ENCODE measurements around the gene KIAA0586.
"Not testable (repeated sequence)": the region's sequence is repeated elsewhere in the genome, so short reads cannot be mapped to it uniquely, and the experiment has no call there.

The KIAA0586 gene

DNA sequence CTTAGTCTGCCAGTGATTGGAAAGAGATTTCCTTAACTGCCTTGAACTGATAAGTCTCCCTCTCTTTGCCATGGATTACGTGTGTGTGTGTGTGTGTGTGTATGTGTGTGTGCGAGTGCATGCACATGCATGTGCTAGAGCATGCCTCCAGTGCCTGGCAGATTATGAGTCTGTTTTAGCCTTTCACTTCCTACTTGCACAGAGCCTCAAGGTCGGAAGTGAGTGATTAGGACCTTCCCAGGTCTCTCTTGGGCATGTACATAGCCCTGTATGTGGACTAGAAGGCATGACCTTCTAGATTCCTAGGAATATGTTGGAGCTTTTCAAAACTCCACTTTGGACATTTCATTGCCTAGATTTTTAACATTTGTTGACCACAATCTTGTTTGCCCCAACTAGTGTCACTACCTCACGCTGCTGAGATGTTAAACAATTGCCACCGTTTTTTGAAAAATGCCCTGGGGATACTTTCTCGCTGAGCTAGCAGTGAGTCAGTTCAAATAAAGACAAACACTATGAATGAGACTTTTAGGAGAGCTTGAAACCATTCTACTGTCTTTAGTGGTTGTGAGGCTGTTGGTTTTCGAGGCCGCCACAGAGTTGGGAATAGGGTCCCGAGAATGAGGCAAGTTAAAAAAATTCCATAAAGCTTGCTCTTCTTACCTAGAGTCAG is 28.2 kb downstream of the KIAA0586 start:
- DNase-seq, result no peak
- intact Hi-C loops (cut with DNase I), result no loop called here

DNA sequence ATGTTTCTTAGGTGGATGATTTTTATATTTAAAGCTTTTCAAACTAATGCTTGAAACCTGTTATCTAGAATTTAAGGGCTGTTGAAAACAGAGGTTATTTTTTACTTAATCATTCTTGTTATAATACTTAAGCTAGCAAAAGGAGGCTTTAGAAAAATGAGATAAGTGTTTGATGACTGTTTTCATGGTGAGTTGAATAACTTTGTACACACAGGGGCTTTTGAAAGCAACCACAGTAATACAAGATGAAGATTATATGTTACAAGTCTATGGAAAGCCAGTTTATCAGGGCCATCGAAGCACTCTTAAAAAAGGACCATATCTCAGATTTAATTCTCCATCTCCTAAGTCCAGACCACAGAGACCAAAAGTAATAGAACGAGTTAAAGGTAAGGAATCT is 33.3 kb downstream of the KIAA0586 start:
- intact Hi-C loops (cut with DNase I), result no loop called here

DNA sequence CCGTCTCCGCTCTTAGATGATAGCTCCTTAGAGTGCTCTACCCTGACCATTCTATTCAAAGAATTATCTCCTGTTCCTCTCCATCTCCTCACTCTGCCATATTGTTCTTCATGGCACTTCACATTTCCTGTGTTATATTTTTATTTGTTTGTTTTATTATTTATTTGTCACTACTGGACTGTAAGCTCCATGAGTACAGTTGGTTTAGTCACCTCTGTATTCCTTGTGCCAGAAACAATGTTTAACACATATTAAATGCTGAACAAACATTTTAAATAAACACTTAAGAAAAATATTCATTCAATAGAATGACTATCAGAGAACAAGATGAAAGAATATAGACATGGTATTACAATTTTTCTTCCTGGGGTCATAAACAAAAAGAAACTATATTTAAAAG is 35.6 kb downstream of the KIAA0586 start:
- DNase-seq, result no peak
- intact Hi-C loops (cut with DNase I), result no loop called here

More for the DNA sequence above, 33.3 kb downstream of the KIAA0586 start:
- no peak for DNase-seq

DNA sequence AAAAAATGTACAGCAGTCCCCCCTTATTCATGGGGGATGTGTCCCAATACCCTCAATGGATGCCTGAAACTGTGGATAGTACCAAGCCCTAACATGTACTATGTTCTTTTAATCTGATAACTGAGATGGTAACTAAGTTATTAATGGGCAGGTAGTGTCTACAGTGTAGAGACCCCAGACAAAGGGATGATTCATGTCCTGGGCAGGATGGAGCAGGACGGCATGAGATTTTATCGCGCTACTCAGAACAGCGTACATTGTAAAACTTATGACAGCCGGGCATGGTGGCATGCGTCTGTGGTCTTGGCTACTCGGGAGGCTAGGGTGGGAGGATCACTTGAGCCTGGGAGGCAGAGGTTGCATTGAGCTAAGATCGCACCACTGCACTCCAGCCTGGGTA is 37.1 kb downstream of the KIAA0586 start:
- DNase-seq, result no peak
- intact Hi-C loops (cut with DNase I), result no loop called here

DNA sequence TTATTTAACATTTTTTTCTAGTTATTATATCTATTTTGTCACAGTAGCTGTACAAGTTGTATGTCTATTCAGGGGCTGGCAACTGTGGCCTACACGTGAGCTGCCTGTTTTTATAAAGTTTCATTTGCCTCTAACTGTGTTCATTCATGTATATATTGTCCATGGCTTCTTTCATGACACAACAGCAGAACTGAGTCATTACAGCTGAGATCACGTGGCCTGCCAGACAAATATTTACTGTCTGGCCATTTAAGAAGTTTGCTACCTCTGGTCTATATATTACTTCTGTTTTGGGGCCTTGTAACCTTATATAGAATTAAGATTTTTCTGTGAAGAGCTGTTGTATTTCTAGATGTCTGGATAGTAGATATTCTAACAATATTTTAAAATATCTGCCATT is 37.9 kb downstream of the KIAA0586 start:
- no peak for DNase-seq
- intact Hi-C loops (cut with DNase I), result no loop called here

DNA sequence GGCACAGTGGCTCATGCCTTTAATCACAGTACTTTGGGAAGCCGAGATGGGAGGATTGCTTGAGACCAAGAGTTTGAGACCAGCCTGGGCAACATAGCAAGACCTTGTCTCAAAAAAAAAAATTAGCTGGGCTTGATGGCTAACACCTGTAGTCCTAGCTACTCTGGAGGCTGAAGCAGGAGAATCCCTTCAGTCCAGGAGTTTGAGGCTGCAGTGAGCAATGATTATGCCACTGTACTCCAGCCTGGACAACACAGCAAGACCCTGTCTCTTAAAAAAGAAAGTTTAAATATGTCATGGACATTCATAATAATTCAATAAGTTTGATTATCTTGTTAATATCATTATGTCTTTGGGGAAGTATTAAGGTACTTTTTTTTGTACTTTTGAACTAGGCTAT is 38.9 kb downstream of the KIAA0586 start:
- intact Hi-C loops (cut with DNase I), result no loop called here
- no peak for DNase-seq

DNA sequence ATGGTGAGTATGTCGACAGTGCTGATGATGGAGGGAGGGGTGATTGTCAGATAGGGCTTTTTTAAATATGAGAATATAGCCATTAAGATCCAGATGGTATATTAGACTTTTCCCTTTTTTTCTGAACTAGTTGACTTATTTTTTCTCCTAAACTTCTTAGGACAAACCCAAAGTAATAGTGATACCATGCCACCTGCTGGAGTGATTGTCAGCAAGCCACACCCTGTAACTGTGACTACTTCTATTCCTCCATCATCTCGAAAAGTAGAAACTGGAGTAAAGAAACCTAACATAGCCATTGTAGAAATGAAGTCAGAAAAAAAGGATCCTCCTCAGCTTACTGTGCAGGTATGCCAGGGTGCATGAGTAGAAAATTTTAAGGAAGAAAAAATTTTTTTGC is 40.1 kb downstream of the KIAA0586 start:
- DNase-seq, result no peak
- intact Hi-C loops (cut with DNase I), result no loop called here

DNA sequence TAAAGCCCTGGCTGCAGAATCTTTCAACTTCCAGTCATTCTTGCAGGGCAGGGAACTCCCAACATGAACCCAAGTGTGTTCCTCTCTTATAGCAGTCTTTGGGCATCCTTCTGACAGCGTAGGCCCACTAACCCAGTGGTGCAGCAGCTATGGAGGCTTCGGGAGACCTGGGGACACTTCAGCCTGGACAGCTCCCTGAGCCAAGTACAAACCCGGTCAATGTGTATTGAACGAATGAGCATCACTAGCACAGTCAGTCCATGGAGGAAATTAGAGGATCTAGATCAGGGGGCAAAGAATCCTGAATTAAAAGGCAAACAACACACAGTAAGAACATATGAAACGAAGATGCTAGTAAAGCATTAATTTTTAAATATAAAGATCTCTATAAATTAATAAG is 41.8 kb downstream of the KIAA0586 start:
- DNase-seq, result no peak
- intact Hi-C loops (cut with DNase I), result no loop called here

DNA sequence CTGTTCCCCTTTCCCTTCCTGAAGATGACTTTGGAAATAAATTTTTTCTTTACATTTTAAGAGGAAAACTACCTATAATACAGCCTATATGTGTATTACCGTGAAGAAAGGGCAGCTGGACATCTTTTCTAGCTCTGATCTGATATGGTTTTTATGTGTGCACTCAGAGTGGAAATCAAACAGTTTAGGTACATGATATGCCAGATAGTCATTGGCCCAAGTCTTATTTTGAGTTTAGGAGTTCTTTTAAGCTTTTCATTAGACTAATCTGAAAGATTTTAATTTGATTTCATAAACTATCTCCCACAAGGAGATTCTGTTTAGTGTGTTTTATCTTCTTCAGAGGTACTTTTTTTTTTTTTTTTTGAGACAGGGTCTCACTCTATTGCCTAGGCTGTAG is 48.8 kb downstream of the KIAA0586 start:
- no peak for DNase-seq
- intact Hi-C loops (cut with DNase I), result no loop called here

DNA sequence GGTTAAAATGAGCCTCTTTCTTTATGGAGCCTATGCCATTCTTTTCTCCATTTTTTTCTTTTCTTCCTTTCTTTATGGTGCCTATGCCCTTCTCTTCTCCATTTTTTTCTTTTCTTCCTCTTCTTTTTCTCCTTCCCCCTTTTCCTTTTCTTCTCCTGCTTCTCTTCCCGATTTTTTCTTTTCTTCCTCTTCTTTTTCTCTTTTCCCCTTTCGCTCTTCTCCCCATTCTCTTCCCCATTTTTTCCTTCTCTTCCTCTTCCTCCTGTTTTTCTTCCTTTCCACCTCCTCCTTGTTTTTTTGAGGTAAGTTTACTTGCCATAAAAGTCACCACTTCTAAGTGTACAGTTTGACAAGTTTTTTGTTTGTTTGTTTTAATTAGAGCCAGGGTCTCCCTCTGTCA is 50.1 kb downstream of the KIAA0586 start:
- intact Hi-C loops (cut with DNase I), result no loop called here
- no peak for DNase-seq

DNA sequence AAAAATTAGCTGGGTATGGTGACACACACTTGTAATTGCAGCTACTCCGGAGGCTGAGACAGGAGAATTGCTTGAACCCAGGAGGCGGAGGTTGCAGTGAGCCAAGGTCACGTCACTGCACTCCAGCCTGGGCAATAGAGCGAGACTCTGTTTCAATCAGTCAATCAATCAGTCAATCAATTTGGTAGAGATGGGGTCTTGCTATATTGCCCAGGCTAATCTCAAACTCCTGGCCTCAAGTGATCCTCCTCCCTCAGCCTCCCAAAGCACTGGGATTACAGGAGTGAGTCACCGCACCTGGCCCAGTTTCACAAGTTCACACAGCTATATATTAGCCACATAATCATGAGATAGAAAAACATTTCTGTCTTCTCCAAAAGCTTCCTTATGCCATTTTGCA is 50.8 kb downstream of the KIAA0586 start:
- DNase-seq; intact Hi-C loops (cut with DNase I): not testable (repeated sequence)

DNA sequence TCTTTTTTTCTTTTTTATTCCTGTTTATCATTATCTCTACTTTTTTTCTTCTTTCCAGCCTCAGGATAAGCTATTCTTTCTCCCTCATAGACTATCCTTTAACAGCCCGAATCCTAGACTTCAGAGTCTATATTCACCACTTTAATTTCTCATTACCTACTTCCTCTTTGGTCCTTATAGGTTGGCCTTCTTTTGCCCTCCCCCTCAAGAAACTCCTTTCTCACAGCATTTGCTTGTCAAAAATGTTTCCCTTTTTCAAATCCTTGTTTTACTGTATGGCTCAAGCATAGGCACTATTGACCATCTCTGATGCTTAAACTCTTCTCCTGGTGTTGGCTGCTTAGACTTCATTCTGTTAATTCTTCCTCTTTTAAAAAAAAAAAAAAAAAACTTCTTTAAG is 52.5 kb downstream of the KIAA0586 start:
- DNase-seq, result no peak

DNA sequence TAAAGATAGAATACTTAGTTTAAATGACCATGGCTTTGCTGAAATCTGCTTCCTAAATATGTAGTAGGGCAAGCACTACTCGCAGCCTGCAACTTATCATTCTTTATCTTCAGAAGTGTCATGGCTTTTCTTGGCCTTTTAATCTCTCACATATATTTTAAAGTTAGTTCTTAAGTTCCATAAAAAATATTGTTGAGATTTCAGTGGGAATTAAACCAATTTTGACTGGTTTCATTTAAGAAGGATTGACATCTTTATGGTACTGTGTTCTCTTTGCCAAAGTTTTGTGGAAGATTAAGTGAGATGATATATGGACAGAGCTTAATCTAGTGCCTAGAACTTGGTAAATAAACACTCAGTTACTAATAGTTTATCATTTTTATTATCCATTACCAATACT is 56.7 kb downstream of the KIAA0586 start:
- DNase-seq, result no peak

More for the DNA sequence above, 52.5 kb downstream of the KIAA0586 start:
- intact Hi-C loops (cut with DNase I), result no loop called here

DNA sequence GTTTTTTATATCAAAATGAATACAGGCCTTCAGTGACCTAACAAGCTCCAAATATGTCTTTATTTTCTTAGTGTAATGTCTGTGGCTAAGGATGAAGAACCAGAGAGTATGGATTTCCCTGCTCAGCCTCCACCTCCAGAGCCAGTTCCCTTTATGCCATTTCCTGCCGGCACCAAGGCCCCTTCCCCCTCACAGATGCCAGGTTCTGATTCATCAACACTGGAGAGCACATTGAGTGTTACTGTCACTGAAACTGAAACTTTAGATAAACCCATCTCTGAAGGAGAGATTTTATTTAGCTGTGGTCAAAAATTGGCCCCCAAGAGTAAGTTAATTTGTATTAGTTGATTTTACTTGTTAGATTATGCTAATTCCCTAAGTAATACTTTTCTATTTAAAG is 61.0 kb downstream of the KIAA0586 start:
- DNase-seq, result no peak
- intact Hi-C loops (cut with DNase I), result no loop called here

More for the DNA sequence above, 56.7 kb downstream of the KIAA0586 start:
- intact Hi-C loops (cut with DNase I), result no loop called here

DNA sequence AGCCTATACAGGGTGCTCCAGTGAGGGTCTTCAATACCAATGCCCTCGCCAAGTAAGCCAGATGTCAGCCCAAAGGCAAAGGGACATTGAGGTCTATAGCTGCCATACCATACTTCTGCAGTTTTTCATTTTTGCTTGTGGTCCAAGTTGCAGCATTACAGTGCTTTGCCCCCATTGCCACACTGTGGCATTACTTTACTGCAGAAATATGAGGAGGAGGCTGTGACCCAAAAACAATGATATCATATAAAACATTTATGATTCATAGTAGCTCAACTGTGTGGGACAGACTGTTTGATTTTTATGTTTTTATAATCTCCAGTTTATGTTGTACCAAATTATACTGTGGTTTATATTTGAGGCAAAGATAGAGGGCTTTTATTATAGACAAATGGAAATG is 64.1 kb downstream of the KIAA0586 start:
- intact Hi-C loops (cut with DNase I), result no loop called here

DNA sequence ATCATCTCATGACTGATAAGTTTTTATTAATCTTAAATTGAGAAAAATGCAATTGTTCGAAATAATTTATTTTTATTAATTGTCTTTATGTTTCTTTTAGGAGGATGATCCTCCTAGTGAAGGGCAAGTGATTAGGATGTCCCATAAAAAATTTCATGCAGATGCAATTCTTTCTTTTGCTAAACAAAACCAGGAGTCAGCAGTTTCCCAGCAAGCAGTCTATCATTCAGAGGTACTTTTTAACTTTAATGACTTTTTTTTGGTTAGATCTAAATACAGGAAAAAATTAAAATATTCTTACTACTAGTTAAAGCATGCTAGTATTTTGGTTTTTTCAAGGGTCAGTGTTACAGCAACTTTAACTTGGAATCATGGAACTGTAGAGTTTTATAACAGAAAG is 64.5 kb downstream of the KIAA0586 start:
- intact Hi-C loops (cut with DNase I), result no loop called here
- DNase-seq, result no peak

More for the DNA sequence above, 64.1 kb downstream of the KIAA0586 start:
- DNase-seq, result no peak

DNA sequence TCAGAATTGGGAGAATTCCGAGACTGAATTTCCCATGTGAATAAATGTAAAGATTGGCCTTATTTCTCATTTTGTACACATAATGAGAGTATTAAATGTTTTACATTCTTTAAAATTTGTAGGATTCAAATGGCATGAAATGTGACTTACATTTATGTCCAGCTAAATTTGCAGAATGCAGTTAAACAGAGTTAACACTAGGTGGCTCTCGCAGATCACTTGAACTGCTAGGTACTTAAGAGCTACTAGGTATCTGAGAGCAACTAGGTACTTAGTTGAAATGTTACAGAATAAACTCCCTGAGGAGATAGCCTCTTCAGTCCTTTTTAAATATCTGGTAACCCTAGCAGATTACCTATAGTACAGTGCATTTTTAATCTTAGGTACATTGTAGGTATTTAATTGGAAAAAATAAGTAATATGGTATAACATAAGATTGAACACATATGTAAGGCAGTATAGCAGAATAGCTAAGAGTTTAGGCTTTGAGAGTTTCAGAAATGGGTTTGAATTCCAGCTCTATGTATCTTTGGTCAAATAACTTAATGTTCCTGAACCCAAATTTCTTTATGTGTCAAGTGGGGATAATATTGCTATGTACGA is 73.8 kb downstream of the KIAA0586 start:
- peak in 21 of 42 donors; percentile 11 to 74 (median 45) for DNase-seq
- intact Hi-C loops (cut with DNase I), result loop anchor here (5.0 kb wide), 2 partner anchors 136 to 551 kb away; partner anchors contain the start of gene DACT1

DNA sequence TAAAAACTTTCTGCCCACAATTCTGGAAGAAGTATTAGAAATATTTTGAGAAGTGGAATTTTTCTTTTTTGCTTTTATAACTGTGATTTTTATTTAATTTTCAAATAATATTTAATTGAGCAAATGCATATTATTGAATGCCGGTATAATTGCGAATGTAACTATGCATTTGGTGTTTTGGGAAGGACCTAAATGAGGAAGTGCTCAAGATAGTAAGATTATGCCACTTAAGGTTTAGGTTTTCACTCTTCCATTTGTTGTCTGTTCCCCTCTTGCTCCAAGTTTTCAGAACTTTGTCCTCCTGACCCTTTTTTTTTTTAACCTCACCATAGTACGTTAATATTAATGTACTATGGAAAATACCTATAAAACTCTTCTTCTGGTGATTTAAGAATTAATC is 85.8 kb downstream of the KIAA0586 start:
- intact Hi-C loops (cut with DNase I), result no loop called here
- no peak for DNase-seq

DNA sequence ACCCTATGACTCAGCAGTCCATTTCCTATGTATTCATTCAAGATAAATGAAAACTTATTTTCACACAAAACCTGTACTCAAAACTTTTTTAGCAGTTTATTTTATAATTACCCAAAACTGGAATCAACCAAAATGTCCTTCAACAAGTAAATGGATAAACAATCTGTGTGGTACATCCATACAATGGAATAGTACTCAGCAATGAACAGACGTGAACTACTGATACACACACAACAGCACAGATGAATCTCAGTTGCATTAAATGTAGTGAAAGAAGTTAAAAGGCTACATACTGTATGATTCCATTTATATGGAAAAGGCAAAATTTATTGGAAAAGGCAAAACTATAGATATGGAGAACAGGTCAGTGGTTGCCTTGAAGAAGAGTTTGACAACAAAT is 90.1 kb downstream of the KIAA0586 start:
- intact Hi-C loops (cut with DNase I), result no loop called here
- DNase-seq, result no peak

DNA sequence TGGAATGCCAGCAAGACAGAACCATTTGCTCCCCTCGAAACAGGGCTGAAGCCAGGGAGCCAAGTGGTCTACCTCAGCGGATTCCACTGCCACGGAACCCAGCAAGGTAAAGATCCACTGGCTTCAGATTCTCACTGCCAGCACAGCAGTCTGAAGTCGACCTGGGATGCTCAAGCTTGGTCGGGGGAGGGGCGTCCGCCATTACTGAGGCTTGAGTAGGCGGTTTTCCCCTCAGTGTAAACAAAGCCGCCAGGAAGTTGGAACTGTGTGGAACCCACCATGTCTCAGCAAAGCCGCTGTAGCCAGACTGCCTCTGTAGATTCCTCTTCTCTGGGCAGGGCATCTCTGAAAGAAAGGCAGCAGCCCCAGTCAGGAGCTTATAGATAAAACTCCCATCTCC is 98.2 kb downstream of the KIAA0586 start:
- intact Hi-C loops (cut with DNase I); DNase-seq: not testable (repeated sequence)

DNA sequence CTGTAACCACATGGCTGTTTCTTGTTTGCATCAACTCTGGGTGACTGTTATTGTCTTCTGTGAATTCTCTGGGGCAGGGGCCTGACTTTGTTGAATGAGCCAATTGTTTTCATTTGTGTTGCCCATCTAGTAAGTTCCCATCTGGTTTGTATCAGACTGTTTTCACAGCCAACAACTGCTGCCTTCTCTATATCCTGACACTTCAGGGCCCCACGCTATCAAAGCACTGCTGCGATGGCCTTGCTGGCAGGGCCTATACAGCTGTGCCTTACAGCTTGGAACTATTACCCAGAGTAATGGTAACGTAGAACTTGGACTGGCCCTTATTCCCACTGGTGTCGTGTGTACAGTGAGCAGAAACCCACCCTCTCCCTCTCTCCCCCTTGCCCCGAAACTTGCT is 105.9 kb downstream of the KIAA0586 start:
- intact Hi-C loops (cut with DNase I), result no loop called here
- DNase-seq, result peak in 41 of 42 donors; percentile 12 to 82 (median 60)

Data from head of caudate nucleus (tissue), 42 donors.